GM19438 (cell line): ENCODE results near the gene IL1RAPL1.

Experiments used
- ATAC-seq: cut with Tn5 transposase; IDR thresholded peaks from one replicate; pipeline ENCODE4 v1.9.1; 2021; ENCODE audit warnings: low read depth; ENCODE audit not compliant: unreplicated experiment

The IL1RAPL1 gene

GRCh38 chrX:29941287-29941686 lies 1354.0 kb downstream of the IL1RAPL1 start:
- ATAC-seq, result no peak

GRCh38 chrX:29947225-29947624 lies 1360.0 kb downstream of the IL1RAPL1 start:
- no peak for ATAC-seq

- ATAC-seq, result no peak
Observed at GRCh38 chrX:29948653-29949052, 1361.4 kb downstream of the IL1RAPL1 start.

GRCh38 chrX:29952016-29952415 lies 1364.8 kb downstream of the IL1RAPL1 start:
- ATAC-seq, result no peak

- ATAC-seq, result no peak
Observed at GRCh38 chrX:29962061-29962460, 1374.8 kb downstream of the IL1RAPL1 start.

- ATAC-seq, result no peak
Observed at GRCh38 chrX:29965634-29966033, 1378.4 kb downstream of the IL1RAPL1 start.

GRCh38 chrX:29992083-29992482 lies 1404.8 kb downstream of the IL1RAPL1 start:
- no peak for ATAC-seq

- no peak for ATAC-seq
Observed at GRCh38 chrX:30005813-30006212, 1418.6 kb downstream of the IL1RAPL1 start.
